Measurements from ENCODE around the gene NUDT16L1.

DNA sequence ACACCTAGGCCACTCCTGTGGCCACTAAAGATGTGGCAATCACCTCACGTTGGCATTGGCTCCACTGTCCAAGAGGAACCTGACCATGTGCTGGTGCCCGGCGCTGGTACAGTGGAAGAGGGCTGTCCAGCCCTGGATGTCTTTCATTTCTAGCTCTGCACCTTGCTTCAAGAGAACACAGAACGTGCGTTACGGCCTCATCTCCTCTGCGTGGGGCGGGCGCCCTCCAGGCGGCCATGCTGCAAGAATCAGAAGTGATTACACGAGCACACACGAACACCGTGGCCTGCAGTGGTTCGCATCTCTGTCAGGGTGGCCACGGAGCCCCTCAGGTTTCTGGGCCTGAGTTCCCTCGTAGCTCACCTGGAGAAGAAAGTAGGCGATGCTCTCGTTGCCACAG is 33.3 kb downstream of the NUDT16L1 start:
- TF ChIP-seq POLR2A (IDR thresholded peaks at IDR 0.05) (no peak), CTCF (IDR thresholded peaks at IDR 0.05) (no peak)
